Fibroblast of skin of right biceps (primary cell): ENCODE results near the gene ATL2.
"Not testable (repeated sequence)": the region's sequence is repeated elsewhere in the genome, so short reads cannot be mapped to it uniquely, and the experiment has no call there.

Experiments used
- DNase-seq: peaks from one replicate; pipeline ENCODE4 v3.0.0-alpha.2; 2013

ATL2 gene

DNA sequence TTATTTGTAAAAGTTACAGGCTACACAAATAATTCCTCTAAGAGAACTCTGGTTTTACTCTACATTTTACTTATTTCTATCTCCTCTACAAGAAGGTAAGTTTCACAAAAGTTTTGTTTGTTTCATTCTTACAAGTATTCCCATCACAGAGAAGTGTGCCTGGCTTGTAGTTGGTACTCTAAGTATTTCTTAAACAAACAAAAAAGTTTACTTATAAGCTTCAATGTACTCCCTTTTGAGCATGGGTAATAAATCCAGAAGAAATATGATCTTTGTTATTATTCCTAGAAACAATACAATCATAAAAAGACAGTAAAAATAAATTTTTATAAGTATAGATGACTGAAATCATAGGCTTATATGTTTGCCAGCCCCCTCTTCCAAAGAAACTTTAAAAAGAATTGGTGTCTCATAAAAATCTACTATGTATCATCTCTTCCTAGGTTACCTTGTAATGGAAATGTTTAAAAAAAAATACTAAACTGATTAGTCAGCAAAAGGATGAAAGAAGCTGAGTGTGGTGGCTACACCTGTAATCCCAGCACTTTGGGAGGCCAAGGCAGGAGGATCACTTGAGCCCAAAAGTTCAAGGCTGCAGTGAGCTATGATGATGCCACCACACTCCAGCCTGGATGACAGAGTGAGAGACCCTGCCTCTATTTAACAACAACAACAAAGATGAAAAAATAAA, 54.7 kb downstream of the ATL2 start:
- DNase-seq: no peak

DNA sequence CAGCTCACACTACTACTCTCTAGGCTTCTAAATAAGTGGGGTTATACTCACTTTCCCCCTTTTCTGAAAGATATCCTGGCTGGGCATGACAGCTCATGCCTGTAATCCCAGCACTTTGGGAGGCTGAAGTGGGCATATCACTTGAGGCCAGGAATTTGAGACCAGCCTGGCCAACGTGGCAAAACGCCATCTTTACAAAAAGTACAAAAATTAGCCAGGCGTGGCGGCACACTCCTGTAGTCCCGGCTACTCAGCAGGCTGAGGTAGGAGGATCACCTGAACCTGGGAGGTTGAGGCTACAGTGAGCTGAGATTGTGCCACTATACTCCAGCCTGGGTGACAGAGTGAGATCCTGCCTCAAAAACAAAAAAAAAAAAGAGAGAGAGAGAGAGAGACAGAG, 57.8 kb downstream of the ATL2 start:
- DNase-seq: not testable (repeated sequence)

DNA sequence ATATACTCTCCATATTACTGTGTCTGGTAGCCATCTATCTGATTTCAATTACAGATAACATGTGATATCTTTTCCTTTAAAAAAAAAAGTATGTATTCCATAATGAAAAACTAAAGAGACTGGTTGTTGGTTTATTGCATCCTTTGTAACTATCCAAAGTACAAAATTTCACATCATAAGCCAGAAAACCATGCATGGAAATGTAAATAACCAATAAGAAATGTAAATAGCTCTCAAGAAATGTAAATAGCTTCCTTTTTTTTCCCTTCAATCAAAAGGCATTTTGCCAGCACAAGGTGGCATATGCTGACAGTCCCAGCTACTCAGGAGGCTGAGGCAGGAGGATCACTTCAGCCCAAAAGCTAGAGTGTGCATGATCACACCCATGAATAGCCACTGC, 59.3 kb downstream of the ATL2 start:
- DNase-seq: no peak

- peak; percentile 59 for DNase-seq
Measured at GRCh38 chr2:38315707-38316333, 61.3 kb downstream of the ATL2 start.

DNA sequence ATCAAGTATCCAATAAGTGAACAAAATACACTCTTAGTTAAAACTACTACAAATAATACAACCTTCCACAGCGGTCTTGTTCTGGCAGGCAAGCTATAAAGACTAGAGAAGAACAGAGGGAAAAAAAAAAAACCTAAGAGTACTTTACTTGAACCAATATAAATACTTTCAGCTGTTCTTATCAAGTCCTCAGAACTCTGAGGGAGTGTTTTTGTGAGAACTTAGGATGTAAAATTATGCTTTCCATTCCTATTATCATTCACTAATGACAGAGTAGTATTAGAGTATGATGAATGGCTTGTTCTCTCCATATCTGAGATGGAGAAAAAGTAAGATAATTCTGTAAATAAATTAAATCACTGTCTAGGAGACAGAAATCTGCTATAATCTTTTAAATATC, 68.3 kb downstream of the ATL2 start:
- DNase-seq: no peak

DNA sequence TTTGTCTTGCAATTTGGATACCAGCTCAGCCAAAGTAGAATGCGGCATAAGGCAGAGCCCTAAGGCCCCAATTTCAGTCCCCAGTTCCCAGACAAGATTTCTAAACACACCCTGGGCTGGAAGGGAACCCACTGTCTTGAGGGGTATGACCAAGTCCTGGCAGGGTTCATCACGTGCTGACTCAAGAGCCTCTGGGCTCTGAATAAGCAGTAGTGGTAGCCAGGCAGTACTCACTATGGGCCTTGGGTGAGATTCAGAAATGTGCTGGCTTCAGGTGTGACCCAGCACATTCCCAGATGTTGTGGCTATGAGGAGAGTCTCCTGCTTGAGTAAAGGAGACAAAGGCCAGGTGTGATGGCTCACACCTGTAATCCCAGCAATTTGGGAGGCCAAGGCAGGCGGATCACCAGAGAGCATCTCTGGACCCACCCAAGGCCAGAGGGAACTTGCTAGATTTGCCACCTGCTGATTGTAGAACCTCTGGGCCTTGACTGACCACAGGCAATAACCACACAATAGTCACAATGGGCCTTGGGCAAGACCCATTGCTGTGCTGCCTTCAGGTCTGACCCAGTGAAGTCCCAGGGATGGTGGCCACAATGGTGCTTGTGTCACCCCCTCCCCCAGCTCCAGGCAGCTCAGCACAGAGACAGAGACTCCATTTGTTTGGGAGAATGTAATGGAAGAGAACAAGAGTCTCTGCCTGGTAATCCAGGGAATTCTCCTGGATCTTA, 74.9 kb downstream of the ATL2 start:
- no peak for DNase-seq

DNA sequence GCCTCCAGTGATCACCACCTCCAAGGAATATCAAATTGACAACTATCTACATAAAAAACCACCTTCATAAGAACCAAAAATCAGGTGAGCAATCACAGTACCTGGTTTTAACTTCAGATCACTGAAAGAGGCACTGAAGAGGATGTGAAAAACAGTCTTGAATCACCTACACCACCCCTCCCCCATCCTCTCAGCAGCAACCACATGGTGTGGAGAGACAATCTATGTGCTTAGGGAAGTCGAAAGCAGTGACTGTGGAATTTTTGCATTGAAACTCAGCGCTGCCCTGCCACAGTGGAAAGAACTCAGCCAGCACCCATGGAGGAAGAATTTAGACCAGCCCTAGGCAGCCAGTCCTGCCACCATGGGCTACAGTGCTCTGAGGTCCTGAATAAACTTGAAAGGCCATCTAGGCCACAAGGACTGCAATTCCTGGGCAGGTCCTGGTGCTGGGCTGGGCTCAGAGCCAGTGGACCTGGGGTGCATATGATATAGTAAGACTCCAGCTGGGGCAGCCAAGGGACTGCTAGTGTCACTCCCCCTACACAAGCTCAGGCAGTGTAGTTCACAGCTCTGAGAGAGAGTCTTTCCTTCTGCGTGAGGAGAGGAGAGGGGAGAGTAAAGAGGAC, 75.6 kb downstream of the ATL2 start:
- no peak for DNase-seq

GRCh38 chr2:38298539-38298938, 78.5 kb downstream of the ATL2 start:
- no peak for DNase-seq

- DNase-seq: no peak
Measured at GRCh38 chr2:38296197-38296780, 80.8 kb downstream of the ATL2 start.

DNA sequence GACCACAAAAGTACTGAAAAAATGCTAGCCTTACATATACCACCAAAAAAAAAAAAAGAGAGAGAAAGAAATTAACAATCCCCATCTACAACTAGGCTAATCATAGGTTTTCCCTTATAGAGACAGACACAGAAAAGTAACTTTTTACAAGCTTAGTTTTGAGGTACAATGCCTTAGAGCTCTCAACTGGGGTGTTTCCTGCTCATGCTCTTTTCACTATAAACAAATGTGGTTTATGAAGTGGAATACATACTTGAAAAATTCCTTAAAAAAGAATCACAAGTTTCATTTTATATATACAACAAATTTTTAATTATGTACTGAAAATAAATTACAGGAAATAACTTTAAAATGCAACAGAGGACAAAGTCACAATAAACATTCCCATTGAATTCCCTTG, 82.5 kb downstream of the ATL2 start:
- DNase-seq: no peak

DNA sequence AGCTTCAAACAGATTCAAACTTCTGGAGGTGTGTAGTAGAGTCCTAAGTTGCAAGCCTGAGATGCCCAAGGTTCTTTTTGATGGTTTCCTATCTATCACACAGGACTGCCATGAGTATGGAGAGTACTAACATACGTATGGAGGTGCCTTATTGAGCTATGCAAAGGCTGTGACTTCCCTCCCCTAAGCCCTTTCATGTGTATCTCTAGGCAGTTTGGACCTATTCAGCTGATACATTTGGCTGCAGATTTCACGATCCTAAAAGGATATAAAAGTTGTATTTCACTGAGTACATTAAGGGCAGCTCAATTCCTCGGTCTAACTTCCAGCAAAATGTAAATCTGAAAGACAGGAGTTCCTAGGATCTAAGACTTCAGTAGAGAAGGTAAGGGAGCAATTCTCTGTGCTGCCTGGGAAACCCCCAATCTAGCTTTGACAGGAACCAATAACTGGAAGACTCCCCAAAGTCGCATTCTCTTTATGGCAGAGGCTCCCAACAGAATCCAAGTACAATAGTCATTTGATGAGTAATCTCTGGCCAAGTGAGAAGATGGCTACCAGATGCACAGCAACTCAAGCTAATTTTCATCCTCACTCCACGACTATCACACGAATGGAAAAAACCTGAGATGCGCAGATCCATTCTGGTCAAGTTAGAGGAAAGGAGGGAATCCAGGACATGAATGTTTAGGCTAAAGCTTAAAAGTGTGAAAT, 83.8 kb downstream of the ATL2 start:
- peak; percentile 30 for DNase-seq

DNA sequence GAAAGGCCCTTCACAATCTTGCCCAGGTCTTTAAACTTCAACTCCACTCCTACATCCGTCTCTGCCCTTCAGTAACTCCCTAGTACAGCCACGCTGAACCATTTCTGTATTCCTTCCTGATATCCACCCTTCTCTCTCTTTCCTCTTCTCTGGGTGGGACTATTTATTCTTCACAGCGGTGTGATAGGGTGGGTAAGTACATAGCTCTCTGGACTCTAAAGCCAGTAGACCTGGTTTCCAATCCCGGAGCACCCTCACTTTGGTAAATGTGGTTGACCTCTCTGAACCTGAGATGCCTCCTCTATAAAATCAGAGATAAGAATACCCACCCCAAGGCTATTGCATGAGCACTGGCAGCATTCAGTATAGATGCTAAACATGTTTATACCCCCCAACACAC, 86.7 kb downstream of the ATL2 start:
- DNase-seq: no peak

DNA sequence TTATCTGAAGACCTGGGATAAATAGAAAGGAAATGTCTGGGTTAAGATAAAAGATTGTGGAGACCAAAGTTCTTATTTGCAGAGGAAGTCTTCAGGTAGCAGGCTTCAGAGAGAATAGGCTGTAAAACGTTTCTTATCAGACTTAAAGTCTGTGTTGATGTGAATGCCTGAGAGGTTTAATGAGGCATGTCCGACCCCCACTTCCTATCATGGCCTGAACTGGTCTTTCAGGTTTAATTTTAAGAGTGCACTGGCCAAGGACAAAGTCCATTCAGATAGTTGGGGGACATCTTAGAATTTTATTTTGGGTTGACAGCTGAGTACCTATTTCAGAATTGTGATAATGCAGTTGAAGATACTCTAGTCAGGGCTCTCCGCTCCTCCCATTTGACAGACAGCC, 92.1 kb downstream of the ATL2 start:
- no peak for DNase-seq

DNA sequence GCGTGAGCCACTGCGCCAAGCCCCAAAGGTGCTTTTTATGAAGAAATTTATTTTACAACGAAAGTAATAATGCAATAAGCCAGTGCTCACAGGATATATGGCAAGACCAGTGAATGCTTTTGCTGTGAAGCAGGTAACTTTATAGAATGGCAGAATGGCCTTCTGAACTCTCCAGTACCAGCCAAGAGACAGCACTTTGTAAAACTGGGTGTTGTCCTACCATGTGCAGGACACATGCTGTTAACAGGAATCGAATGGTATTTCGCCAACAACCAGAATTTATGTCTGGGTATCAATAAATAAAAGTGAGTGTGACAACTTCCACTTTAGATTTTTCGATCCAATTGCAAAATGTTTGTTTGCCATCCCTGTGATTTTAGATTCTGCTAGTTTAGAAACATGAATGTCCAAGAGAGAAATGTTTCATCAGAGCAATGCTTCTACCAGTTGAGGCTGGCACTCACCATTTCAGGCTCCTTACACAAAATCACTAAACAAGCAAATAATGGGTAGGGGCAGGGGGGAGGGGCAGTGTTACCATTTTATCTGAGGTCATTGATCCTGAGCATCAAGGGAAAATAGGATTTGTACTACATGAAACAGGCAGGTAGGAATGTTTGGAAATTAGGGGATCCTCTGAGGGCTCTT, 95.9 kb downstream of the ATL2 start:
- DNase-seq: no peak

GRCh38 chr2:38279201-38279600, 97.9 kb downstream of the ATL2 start:
- peak; percentile 25 for DNase-seq

GRCh38 chr2:38278117-38278438, 99.0 kb downstream of the ATL2 start:
- not testable (repeated sequence) for DNase-seq

DNA sequence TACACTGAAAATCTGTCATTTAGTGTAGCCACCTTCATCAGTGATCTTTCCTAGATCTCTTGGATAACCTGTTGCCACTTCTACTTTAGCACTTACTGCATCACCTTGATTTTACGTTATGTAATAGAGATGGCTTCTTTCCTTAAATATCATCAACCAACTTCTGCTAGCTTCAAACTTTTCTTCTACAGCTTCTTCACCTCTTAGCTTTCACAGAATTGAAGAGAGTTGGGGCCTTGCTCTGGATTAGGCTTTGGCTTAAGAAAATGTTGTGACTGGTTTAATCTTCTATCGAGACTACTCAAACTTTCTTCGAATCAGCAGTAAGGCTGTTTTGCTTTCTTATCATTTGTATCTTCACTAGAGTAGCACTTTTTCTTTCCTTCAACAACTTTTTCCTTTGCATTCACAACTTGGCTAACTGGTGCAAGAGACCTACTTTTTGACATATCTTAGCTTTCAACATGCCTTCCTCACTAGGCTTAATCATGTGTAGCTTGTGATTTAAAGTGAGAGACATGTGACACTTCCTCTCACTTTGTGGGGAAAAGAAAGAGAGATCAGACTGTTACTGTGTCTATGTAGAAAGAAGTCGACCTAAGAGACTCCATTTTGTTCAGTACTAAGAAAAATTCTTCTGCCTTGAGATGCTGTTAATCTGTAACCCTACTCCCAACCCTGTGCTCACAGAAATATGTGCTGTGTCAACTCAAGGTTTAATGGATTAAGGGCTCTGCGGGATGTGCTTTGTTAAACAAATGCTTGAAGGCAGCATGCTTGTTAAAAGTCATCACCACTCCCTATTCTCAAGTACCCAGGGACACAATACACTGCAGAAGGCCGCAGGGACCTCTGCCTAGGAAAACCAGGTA, 99.6 kb downstream of the ATL2 start:
- DNase-seq: peak; percentile 37

DNA sequence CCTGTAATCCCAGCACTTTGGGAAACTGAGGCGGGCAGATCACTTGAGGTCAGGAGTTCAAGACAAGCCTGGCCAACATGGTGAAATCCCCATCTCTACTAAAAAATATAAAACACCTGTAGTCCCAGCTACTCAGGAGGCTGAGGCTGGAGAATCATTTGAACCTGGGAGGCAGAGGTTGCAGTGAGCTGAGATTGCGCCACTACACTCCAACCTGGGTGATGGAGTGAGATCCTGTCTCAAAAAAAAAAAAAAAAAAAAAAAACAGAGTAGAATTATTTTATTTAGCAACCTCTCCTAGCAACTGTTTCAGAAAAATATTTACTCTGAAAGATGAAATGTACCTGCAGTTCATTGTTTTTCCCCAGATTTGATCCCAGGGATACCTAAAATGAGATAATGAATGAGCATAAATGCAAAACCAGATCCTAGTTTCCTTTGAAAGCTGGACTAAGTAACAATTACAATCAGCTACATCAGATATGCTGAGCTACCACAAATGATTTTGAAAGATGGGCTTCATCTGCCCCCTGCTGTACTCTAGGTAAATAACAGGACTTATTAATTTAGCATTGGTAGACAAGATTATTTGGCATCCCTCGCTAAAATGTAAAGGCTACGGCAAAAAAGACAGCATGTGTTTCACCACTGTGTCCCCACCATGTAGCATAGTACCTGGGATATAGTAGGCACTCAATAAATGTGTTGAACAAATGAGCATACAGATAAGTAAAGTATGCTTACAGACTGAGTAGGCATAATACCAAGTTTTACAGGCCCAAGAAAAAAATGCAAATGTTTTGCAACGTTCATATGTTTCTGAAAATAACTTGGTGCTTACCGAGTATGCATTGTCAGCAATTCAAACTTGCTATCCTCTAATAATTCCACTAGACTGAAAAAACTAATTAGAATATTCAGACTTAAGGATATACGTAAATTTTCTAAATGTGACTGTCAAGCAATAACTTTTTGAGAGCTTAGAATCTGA, 102.5 kb downstream of the ATL2 start:
- peak; percentile 79 for DNase-seq

DNA sequence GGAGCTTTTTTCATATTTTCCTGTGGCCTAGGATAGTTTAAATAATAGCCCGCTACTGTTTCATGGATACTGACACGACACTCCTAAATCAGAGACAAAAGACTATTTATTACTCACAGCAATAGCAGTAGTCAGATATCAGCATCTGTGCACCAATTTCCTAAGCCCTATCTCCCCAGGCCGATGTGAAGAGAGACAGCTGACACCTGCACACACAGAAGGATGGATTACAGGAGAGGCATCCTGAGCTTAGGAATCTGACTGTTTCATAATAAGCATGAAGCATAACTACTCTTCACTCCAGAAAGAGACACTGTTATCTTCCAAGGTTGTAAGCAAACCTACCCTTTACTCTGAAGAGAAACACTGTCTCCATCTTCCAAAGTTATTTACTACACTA, 105.4 kb downstream of the ATL2 start:
- no peak for DNase-seq

DNA sequence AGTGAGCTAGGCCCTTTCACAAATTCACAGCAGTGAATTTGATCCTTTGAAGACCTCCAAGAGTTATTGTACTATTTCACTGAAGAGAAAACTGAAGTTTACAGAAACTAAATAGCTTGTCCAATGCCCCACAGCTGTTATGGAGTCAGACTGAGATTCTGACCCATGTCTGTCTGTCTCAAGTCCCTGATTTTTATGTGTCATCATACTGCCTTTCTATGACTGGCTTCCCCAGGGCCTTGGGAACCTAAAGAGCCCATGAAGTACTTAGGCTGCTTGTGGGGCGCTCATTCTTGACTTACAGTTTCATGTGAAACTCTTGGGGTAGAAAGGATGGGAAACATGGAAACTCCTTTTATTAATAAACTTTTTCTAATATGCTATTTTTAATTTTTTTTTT, 107.7 kb downstream of the ATL2 start:
- DNase-seq: no peak
